ENCODE results near the gene LRRC61.
A peak's percentile ranks its signal among the peaks of the same experiment; 100 is the strongest.
"Not testable (repeated sequence)": the region's sequence is repeated elsewhere in the genome, so short reads cannot be mapped to it uniquely, and the experiment has no call there.

LRRC61 gene

DNA sequence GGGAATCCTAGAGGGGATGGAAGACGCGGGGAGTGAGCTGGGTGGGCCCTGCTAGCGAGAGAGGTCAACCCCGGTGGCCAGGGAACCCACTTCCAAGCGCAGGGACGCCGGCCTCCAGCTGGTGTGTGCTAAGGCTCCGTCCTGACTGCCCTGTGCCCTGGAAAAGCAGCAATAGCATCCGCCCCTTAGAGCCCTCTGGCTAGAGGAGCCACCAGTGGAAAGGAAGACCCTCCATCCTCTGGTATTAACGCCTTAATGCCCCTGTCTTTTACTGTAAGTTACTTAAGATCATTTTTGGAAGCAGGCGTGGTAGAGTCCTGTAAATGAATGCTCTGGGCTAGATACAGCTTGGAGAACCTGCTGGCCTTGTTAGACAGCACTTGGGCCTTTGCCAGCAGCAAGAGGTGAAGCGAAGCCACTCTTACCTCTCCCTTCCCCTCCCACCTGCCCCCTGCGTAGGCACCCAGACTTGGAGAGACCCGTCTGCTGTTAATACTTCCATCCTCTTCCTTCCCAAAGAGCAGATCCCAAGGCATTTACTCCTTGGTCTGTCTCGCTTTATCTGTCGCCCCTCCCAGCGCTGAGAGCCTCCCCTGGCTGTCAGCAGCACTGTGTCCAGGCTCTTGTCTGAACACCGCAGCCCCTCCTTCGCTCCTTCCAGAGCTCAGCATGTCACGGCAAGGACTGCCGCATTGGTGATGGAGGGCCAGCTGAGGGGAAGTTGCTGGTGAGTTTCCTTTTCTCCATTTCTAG lies 50.1 kb downstream of the LRRC61 start:
- DNase-seq, result no peak

DNA sequence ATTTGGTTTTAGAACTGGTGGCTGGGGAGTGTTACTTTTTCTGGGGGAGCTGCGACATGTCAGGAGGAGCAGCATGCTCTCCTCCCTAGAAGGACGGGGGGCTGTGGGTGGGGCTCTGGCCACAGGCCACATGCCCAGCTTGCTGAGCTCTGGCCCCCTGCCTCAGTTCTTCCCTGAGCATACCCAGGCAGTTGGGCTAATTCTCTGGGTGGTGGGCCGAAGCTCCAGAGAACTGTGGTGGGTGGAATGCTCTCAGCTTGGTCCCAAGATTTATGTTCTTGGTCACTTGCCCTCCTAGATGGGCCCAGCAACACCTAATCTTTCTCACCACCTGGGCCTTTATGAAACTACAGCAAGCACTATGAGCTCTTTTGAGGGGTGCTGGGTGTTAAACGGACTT lies 50.9 kb downstream of the LRRC61 start:
- no peak for DNase-seq

DNA sequence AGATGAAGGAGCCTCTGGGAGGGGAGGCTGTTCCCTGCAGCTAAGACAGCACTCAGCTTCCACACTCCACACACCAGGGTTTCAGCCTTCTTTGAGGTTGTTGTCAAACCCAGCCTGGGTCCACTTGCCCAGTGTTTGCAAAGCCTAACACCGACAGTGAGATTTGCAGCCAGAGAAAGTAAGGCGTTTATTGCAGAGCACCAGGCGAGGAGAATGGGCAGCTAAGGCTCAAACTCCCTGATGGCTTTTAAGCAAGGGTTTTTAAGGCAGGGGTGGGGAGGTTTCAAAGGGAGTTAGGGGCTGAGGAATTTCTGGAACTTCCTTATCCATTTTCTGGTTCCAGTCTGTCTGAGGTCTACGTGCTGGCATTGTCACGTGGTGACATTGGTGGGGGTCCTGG lies 51.3 kb downstream of the LRRC61 start:
- DNase-seq, result no peak

DNA sequence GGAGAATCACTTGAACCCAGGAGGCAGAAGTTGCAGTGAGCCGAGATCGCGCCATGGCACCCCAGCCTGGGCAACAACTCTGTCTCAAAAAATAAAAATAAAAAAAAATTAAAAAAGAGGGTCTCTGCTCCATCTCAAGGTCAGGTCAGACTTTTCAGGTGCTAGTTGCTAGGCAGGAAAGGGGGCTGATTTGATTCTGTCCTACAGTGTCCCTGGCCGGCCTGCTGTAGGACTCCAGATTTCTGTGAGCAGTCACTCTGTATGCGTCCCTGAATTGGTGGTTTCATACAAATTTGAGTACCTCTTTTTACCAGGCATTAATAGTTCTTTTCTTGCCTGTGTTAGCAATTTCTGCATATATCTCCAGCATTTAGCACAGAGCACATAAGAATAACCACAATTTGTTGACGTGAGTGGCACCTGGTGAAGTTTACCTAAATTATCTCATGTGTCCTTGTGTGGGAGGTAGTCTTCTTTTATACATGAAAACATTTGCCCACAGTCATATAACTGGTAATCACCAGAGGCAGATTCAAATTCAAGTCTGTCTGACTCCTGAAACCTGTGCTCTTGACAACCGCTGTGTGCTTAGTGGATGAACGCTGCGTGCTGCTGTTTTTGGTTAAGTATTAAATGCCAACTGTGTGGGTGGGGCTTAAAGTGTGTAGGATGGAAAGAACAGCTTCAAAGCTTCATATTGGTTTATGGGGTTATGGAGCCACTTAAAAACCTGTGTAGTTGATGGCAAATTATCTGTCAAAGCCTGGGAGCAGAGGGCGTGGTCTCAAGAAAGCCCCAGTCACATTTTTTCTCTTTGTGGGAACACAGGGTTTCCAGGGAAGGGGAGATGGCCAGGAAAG lies 52.7 kb downstream of the LRRC61 start:
- no peak for DNase-seq

DNA sequence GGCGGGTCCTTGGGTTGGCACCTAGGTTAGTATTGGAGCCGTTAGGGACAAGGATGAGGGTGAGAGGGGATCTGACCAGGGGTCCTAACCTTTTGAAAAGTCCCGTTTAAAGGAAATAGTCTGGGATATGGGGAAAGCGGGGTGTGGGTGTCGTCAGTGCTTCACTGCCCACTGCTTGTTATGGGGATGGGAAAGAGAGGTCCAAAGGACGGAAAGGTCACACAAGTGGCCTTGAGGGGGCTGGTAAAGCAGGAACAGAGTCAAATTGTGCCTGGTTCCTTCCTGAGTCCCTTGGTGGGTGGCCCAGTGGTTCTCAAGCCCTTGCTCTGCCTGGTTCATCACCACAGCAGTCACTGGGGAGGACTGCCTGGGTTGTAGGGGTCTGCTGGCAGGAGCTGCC lies 53.4 kb downstream of the LRRC61 start:
- DNase-seq, result no peak

DNA sequence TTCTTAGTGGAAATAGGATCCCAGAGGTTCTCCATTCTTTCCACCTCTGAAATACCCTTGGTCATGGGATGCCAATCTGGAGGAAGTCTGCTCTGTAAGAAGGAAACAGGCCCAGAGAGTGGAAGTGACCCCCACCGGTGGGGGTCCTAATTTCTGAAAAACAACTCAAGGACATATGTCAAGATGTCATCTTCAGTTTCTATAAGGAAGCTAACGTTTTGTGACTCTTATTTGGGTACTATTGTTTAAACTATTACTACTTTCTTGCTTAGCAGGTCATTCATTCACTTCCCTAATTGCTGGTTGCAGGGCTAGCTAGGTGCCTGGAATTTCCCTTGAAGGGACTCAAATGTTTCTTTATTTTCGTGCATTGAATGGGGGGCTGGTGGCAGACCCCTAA lies 54.0 kb downstream of the LRRC61 start:
- DNase-seq, result no peak

DNA sequence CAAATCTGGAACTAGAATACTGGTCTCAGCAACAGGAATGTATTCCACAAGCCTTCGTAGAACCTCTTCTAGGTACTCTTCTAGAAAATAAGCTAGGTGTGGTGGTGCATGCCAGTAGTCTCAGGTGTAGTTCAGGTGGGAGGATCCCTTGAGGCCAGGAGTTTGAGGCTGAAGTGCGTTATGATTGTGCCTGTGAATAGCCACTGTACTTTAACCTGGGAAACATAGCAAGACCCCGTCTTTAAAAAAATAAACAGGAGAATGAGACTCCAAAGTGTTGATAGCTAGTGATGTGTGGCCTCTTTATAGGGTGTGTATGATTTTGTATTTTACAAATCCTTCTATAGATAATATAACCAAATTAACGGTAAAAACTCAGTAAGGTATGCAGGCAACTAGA lies 54.5 kb downstream of the LRRC61 start:
- DNase-seq, result no peak

DNA sequence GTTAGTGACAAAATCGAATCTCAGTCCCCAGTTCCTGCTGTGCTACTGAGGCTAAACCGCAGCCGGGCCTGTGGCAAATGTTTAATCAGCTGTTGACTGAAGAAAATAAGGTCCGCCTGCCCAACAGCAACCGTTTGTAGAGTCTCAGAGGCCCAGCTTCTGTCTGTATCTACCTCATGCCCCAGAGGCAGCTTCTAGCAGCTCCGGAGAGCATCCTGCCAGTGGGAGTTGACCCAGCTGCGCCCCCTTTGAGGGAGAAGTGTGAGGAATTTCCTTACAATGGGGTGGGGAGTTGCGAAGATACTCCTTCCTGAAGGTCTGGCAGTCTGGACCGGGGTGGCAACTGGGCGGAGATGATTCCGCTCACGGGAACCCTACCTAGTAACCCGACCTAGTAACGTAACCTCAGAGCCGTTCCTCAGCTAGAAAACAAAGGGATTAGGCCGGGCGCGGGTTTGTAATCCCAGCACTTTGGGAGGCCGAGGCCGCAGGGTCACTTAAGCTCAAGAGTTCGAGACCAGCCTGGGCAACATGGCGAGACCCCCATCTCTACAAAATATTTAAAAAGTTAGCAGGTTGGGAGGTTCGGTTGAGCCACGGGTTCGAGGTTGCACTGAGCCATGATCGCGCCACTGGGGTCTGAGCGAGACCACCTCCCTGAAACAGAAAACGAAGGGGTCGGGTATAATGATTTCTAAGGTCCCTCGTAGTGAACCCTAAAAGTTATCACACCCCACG lies 55.1 kb downstream of the LRRC61 start:
- DNase-seq, result no peak

DNA sequence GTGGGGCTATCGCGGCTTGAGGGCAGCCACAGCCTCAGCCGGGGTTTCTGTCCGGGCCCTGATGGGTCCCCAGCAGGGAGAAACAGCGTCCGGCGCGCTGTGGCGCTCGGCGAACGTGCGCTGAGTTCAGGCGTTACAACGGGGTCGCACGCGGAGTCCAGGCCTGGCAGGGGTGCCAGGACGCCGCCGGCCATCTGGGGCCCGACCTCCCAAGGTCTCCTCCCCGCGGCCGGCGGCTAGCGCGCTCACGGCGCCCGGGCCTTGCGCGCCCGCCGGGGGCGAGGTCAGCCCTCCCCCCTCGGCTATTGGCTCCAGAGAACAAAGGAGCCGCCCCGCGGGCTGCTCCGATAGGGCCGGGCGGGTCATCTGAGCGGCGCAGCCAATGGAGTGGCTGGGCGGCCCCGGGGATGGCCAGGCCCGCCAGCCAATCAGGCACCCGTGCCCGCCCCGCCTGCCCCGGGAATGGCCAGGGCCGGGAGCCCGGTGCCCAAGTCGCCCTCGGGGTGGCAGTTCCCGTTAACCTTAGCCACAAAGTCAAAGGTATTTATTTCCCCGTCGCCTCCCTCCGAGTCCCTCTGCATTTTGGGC lies 55.8 kb downstream of the LRRC61 start, which contains the start of gene ZNF775:
ZNF775 (plus strand) TSS at position 478 of the 588 bp plus-strand sequence. CDS start 9,141 bp downstream, outside the sequence.
- peak; percentile 94 for DNase-seq

DNA sequence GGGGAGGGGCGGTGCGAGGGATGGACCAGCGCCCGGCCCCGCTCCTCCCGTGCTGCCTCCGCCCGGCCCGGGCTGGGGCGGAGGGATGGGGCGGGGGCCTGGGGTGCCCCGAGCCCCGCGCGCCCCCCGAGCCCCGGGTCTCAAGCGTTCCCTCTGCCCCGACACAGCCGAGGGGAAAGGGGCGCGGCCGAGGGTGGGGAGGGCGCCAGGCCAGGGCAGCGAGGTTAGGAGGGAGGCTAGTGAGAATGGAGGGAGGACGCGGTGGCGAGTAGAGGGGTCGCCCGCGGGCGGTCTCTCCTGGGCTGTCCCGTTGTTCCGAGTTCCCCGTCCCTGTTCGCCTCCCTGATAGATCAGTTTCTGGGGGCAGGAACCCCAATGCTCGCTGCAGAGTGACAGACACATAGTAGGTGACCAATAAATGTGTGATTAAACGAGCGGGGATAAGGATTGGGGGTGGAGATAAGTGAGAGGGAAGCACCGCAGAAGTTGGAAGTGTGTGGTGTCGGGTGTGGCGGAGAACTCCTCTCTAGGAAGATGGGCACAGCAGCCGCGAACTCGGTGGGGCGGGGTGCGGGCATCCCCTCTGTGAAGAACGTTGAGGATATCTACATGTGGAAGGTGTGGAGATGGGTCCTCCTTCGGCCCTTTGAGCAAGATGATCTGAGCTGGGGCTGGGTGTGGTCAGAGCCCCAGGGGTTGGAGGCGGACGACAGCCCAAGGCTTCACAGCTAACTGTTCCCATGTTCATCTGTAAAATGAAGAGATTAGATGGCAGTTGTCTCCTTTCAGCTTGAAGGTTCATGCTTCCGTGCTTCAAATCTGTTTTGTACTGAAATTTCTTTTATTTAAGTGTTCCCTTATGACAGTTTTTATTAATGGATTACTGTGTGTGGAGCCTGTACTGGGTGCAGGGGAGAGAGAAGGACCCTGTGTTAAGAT lies 56.6 kb downstream of the LRRC61 start:
- DNase-seq, result no peak

DNA sequence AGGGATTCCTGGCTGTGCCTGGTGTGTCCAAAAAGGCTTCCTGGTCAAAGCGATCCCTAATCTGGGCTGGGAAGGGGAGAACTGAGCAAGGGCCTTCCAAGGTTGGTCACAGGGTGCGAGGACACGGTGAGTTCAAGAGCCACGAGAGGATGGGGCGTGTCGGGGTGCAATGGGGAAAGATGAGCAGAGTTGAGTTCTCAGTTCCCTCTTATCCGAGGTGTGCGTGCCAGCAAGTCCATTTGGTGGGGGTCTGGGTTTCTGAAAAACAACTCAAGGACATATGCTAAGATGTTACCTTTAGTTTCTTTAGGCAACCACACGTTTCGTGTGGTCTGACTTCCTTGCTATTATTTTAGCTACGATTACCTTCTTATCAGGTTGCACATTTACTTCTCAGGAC lies 57.3 kb downstream of the LRRC61 start:
- no peak for DNase-seq

DNA sequence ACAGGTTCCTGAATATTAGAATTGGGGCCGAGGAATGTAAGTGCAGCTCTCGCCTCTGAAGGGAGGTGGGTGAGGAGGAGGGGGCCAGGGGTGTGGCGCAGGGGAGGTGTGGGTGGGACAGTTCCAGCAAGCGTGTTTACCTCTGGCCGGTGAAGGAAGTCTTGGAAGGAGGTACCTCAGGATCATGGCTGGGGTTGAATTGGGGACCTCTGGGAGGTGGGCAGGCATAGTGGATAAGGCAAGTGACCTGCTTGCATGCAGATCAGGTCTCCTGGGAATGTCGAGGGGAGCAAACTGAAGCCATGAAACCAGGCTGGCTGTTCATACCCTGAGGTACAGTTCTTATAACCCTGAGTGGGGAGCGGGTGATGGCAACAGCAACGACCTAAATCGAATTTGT lies 57.9 kb downstream of the LRRC61 start:
- no peak for DNase-seq

DNA sequence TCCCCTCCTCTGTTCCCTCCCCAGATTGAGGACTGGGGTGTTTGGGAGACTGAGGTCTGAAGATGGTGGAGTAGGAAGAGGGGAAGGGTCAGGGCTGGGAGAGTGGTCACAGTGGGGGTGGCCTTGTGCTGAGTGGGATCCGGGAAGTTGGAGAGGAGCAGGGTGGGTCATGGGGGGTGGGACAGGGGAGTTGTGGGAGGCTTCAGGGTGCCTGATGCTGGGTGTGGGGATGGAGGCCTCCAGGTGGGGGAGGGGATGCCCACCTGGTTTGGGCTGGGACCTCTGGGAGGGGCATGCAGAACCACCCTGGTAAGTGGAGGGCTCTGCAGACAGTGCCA lies 58.6 kb downstream of the LRRC61 start:
- no peak for DNase-seq

DNA sequence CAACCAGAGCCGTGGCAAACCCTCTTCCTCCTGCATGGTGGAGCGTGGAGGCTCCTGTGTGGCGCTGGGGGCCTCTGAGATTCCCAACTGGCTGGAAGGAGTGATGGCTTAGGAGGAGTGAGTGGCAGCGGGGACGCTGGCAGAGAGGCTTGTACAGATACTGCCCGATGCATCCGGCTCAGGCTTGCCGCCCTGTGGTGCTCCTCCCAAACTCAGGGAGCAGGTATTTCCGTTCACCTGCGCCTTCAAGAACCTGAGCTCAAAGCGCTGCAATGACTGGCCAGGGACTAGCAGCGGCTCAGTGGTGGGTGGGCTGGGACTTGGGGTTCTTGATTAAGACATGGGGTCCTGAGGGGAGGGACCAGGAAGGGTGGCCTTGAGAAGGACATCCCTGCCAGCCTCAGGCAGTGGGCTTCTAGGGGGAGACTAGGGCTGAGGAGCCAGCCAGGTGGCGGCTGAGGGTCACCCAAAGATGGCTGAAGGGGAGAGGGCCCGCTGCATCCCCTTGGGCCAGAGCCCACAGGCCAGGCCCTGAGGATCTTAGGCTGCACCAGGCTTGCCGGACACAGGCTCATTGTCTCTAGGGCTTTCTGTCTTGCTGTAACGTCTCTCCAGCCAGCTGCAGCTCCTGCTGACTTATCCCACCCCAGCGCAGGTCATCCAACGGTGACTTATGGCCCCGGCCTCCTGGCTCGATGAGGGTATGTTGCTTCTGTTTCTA lies 59.1 kb downstream of the LRRC61 start:
- no peak for DNase-seq

DNA sequence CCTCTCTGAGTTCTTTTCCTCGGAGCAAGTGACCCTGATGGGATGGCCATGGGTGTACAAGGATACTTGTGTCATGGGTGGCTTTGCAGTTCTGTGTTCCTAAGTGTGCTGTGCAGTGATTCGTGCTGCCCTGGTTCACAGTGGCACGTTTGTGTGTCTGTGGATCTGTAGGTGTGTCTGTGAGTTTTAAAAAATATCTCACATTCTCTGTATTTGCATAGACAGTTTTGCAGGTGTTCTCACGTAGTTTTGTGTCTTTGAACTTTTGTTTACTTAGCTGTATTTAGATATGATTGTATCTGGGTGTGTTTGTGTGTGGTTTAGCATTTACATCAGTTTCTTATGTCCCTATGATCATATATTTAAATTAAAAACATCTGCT lies 59.7 kb downstream of the LRRC61 start:
- DNase-seq, result no peak

DNA sequence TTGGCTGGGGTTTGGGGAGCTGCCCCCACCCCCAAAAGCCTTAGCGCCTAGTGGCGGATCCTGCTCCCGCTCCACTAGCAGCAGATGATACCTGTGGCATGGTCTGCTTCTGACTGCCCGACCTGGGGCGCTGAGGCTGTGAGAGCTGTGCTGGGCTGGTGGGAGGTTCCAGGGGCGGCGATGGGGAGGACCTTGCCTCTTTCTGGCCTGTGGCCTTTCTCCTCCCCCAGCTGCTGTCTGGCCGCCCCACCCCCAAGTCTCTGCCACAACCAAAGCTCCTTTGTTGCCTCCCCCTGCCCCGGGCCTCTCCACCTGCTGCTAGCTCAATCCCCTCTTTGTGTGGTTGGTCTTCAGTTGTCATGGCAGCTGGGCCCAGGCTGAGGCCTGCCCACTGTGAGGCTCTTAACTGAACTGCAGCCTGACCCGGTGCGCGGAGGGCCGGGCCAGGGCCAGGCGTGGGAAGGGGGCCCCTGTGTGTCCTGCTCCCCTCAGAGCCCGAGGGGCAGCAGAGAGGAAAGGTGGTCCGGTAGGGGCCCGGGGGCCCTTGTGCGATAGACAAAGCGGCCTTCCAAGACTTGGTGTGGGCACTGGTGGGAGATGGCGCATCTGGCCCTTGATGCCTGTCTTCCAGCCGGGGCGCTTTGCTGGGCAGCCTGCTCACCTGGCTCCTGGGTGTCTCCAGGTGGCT lies 60.7 kb downstream of the LRRC61 start:
- no peak for DNase-seq

DNA sequence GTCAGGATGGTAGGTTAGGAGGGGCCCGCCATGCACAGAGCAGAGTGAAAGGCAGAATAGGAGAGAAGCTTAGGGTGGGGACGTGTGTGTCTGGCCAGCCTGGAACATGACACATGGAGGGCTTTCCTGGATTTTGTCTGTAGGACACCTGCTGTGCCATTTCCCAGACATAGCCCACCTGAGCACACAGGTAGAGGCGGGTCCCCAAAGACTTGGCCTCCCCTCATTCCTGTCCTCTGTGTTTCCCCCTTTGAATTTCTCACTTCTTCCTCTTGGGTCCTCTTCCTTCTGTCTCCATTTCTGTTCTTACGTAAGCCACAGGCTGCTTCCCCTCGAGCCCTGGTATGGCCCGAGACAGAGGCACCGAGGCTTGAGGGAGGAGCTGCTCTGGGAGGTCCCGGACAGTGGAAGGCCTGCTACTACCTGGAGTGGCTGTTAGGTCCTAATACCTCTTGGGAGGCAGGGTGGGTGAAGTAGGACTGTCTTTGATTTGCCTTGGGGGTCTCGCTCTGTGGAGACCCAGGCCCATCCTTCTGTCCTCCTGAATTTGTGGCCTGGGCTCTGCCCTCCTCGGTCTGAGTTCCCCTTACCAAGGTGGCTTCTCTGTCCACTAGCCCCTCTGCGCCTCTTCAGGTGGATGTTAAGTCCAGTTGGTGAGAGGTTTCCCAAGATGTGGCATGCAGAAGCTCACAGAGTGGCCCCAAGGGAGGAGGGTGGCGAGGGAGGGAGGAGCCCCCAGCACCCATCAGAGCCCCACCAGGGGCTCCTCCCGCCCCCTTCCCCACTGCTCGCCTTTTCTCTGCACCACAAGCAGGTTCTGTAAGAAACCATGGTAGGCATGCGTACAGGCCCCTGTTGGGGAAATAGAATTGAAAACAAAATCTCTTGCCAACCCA lies 61.5 kb downstream of the LRRC61 start:
- DNase-seq, result no peak

DNA sequence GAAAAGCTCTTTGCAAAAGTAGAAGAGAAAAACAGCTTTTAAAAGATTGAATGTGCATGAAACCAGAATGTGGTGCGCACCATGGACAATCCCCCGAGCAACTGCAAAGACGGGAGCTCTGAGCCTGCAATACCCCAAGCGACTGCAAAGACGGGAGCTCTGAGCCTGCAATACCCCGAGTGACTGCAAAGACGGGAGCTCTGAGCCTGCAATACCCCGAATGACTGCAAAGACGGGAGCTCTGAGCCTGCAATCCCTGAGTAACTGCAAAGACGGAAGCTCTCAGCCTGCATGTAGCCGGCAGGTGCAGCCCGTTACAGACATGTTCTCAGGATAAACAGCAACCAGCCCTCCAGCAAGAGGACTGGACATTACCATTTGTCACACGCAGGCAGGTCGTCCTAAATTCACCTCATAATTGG lies 62.2 kb downstream of the LRRC61 start:
- no peak for DNase-seq

DNA sequence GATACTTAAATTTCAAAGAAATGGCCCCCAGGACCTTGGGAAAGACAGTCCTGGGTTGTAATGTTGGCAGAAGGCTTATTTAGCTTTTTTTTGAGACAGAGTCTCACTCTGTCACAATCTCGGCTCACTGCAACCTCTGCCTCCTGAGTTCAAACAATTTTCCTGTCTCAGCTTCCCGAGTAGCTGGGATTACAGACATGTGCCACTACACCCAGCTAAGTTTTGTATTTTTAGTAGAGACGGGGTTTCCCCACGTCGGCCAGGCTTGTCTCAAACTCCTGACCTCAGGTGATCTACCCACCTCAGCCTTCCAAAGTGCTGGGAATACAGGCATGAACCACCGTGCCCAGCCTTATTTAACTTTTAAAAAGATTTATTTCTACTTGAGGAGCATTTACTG lies 62.7 kb downstream of the LRRC61 start:
- DNase-seq, result not testable (repeated sequence)
